GM18861 (cell line): ENCODE data around the gene COX6B1.
"Not testable (repeated sequence)": the region's sequence is repeated elsewhere in the genome, so short reads cannot be mapped to it uniquely, and the experiment has no call there.

Experiments used
- ATAC-seq: cut with Tn5 transposase; IDR thresholded peaks from one replicate; pipeline ENCODE4 v1.9.1; 2021; ENCODE audit not compliant: unreplicated experiment

COX6B1 gene

GRCh38 chr19:35633727-35634440 lies 14.2 kb upstream of the COX6B1 start:
- no peak for ATAC-seq

- ATAC-seq: no peak
Observed at GRCh38 chr19:35636651-35637050, 11.5 kb upstream of the COX6B1 start.

- no peak for ATAC-seq
Observed at GRCh38 chr19:35637165-35637564, 11.0 kb upstream of the COX6B1 start.

GRCh38 chr19:35639321-35639639 lies 8.8 kb upstream of the COX6B1 start:
- ATAC-seq: no peak

- no peak for ATAC-seq
Observed at GRCh38 chr19:35639863-35640262, 8.3 kb upstream of the COX6B1 start.

- ATAC-seq: no peak
Observed at GRCh38 chr19:35641515-35642151, 6.5 kb upstream of the COX6B1 start, which contains the start of gene ETV2. TSS of gene ETV2 (plus strand) at chr19:35641745. CDS start at chr19:35642461, 716 bp downstream.

GRCh38 chr19:35642312-35642711 lies 5.8 kb upstream of the COX6B1 start:
- no peak for ATAC-seq

GRCh38 chr19:35642798-35643254 lies 5.3 kb upstream of the COX6B1 start:
- ATAC-seq: no peak

GRCh38 chr19:35643255-35644205 lies 4.6 kb upstream of the COX6B1 start:
- no peak for ATAC-seq

GRCh38 chr19:35644206-35644986 lies 3.7 kb upstream of the COX6B1 start:
- ATAC-seq: peak; percentile 56

- ATAC-seq: no peak
Observed at GRCh38 chr19:35644987-35645679, 3.0 kb upstream of the COX6B1 start.

GRCh38 chr19:35645680-35646511 lies 2.2 kb upstream of the COX6B1 start:
- ATAC-seq: no peak

GRCh38 chr19:35650581-35650980 lies 2.5 kb downstream of the COX6B1 start:
- ATAC-seq: no peak

GRCh38 chr19:35654828-35655227 lies 6.7 kb downstream of the COX6B1 start:
- ATAC-seq: not testable (repeated sequence)

- ATAC-seq: no peak
Observed at GRCh38 chr19:35655600-35655999, 7.5 kb downstream of the COX6B1 start.

- no peak for ATAC-seq
Observed at GRCh38 chr19:35656700-35657099, 8.6 kb downstream of the COX6B1 start.

- no peak for ATAC-seq
Observed at GRCh38 chr19:35657904-35658700, 10.0 kb downstream of the COX6B1 start.

GRCh38 chr19:35661995-35662340 lies 13.8 kb downstream of the COX6B1 start:
- ATAC-seq: no peak

GRCh38 chr19:35663981-35664380 lies 15.9 kb downstream of the COX6B1 start:
- ATAC-seq: no peak
